Liver (tissue), 3 donors: ENCODE measurements around the gene NTPCR.

ENCODE experiments used
- CTCF ChIP-seq: fragments of 150-350 bp; IDR thresholded peaks from 2 replicates; pipeline ENCODE4 v1.5.1; 2017; ENCODE audit warnings: improper control_type of control experiment, low read depth, low read length; ENCODE audit not compliant: missing input control
- GABPA ChIP-seq, 2 donors: IDR thresholded peaks in 1 of 2; conservative IDR thresholded peaks in 1 of 2; 2 replicates each; pipeline ENCODE4 v1.6.1; 2016; ENCODE audit warnings: antibody characterized with exemption in 2 of 2, mild to moderate bottlenecking in 1 of 2, moderate library complexity in 1 of 2
- RAD21 ChIP-seq, 2 donors: IDR thresholded peaks; 2 replicates each; pipeline ENCODE4 v1.6.1; 2016; ENCODE audit warnings: antibody characterized with exemption in 2 of 2, mild to moderate bottlenecking in 2 of 2
- YY1 ChIP-seq: IDR thresholded peaks from 2 replicates; pipeline ENCODE4 v1.6.1; 2016; ENCODE audit warnings: antibody characterized with exemption, mild to moderate bottlenecking
- TF ChIP-seq, protein P1 (sequence below): IDR thresholded peaks from 2 replicates; pipeline ENCODE4 v1.6.1; 2016; ENCODE audit warnings: antibody characterized with exemption
- donor health status: healthy.
- donor health status: healthy.

GRCh38 chr1:232991238-232991637 is 40.8 kb downstream of the NTPCR start:
- no peak for TF ChIP-seq GABPA (IDR thresholded peaks at IDR 0.05 in 1 of 2, conservative IDR thresholded peaks at IDR 0.05 in 1 of 2)
- no peak for TF ChIP-seq CTCF
- no peak for TF ChIP-seq YY1
- TF ChIP-seq, protein P1, sequence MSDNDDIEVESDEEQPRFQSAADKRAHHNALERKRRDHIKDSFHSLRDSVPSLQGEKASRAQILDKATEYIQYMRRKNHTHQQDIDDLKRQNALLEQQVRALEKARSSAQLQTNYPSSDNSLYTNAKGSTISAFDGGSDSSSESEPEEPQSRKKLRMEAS = no peak
- TF ChIP-seq RAD21 (IDR thresholded peaks at IDR 0.05) = no peak
